GM03348 (cell line): Measurements from ENCODE around the gene PAPSS1.

Experiments
- DNase-seq: peaks from one replicate; pipeline ENCODE4 v3.0.0; 2012; ENCODE audit warnings: low spot score

Gene PAPSS1

GRCh38 chr4:107629318-107629717, 90.7 kb downstream of the PAPSS1 start:
- DNase-seq: no peak

- DNase-seq: no peak
These were observed 94.6 kb downstream of the PAPSS1 start for GRCh38 chr4:107625391-107625902.

- no peak for DNase-seq
These were observed 96.0 kb downstream of the PAPSS1 start for GRCh38 chr4:107624024-107624423.

- no peak for DNase-seq
These were observed 98.0 kb downstream of the PAPSS1 start for GRCh38 chr4:107622006-107622405.

GRCh38 chr4:107619731-107620130, 100.3 kb downstream of the PAPSS1 start:
- peak; percentile 9 for DNase-seq

- DNase-seq: peak; percentile 83
These were observed 101.0 kb downstream of the PAPSS1 start for GRCh38 chr4:107619066-107619465.

GRCh38 chr4:107618656-107619055, 101.4 kb downstream of the PAPSS1 start:
- DNase-seq: no peak

- no peak for DNase-seq
These were observed 103.1 kb downstream of the PAPSS1 start for GRCh38 chr4:107616838-107617389.

- DNase-seq: no peak
These were observed 104.2 kb downstream of the PAPSS1 start for GRCh38 chr4:107615809-107616208.

GRCh38 chr4:107603430-107603829, 116.6 kb downstream of the PAPSS1 start:
- no peak for DNase-seq

GRCh38 chr4:107600983-107601382, 119.1 kb downstream of the PAPSS1 start:
- DNase-seq: peak; percentile 20

GRCh38 chr4:107600436-107600835, 119.6 kb downstream of the PAPSS1 start:
- DNase-seq: peak; percentile 57

- DNase-seq: peak; percentile 17
These were observed 120.2 kb downstream of the PAPSS1 start for GRCh38 chr4:107599841-107600240.

GRCh38 chr4:107593230-107593629, 126.8 kb downstream of the PAPSS1 start:
- DNase-seq: no peak

GRCh38 chr4:107592519-107592918, 127.5 kb downstream of the PAPSS1 start:
- no peak for DNase-seq

- DNase-seq: no peak
These were observed 130.8 kb downstream of the PAPSS1 start for GRCh38 chr4:107589269-107589668.

GRCh38 chr4:107586371-107586770, 133.7 kb downstream of the PAPSS1 start:
- DNase-seq: no peak

GRCh38 chr4:107579099-107579498, 140.9 kb downstream of the PAPSS1 start:
- DNase-seq: no peak

GRCh38 chr4:107578321-107578720, 141.7 kb downstream of the PAPSS1 start:
- no peak for DNase-seq

- DNase-seq: no peak
These were observed 142.3 kb downstream of the PAPSS1 start for GRCh38 chr4:107577743-107578142.

GRCh38 chr4:107575243-107575642, 144.8 kb downstream of the PAPSS1 start:
- no peak for DNase-seq

GRCh38 chr4:107572281-107572680, 147.8 kb downstream of the PAPSS1 start:
- no peak for DNase-seq

- DNase-seq: no peak
These were observed 149.1 kb downstream of the PAPSS1 start for GRCh38 chr4:107570952-107571351.

GRCh38 chr4:107564326-107564725, 155.7 kb downstream of the PAPSS1 start:
- DNase-seq: no peak
